OCI-LY3 (cell line): ENCODE data around the gene OAT.

ENCODE experiments used
- H2AFZ ChIP-seq: fragments of 200-600, 300-600 bp; shearing (Covaris generic); 2 replicates; pipeline ENCODE4 v1.6.0; 2014; ENCODE audit warnings: antibody characterized with exemption, low read depth, low read length
- H3K27ac ChIP-seq: fragments of 200-600, 300-600 bp; sonication (generic); 2 replicates; pipeline ENCODE4 v1.5.1; 2014; ENCODE audit warnings: mild to moderate bottlenecking, low read length, moderate library complexity, mixed read lengths
- H3K27me3 ChIP-seq: fragments of 200-600, 300-600 bp; sonication (generic); 2 replicates; pipeline ENCODE4 v1.6.1; 2014; ENCODE audit warnings: low read depth, low read length, mixed read lengths
- H3K36me3 ChIP-seq: fragments of 200-600, 300-600 bp; sonication (generic); replicated peaks from 2 replicates; pipeline ENCODE3; 2014; ENCODE audit warnings: low read depth, low read length, mixed read lengths
- H3K4me1 ChIP-seq: fragments of 300-600, 200-600 bp; sonication (generic); 2 replicates; pipeline ENCODE4 v1.6.1; 2014; ENCODE audit warnings: low read length, mixed read lengths
- H3K4me2 ChIP-seq: fragments of 200-600, 300-600 bp; sonication (generic); 2 replicates; pipeline ENCODE4 v1.6.1; 2014; ENCODE audit warnings: low read length, mixed read lengths
- H3K4me3 ChIP-seq: fragments of 300-600, 200-600 bp; sonication (generic); 2 replicates; pipeline ENCODE4 v1.5.1; 2014; ENCODE audit warnings: antibody characterized with exemption, mild to moderate bottlenecking, low read length, moderate library complexity
- H3K79me2 ChIP-seq: fragments of 300-600, 200-600 bp; shearing (Covaris generic); 2 replicates; pipeline ENCODE4 v1.6.1; 2014; ENCODE audit warnings: mild to moderate bottlenecking, low read length, mixed read lengths
- H3K9ac ChIP-seq: fragments of 300-600, 200-600 bp; shearing (Covaris generic); 2 replicates; pipeline ENCODE4 v1.6.0; 2014; ENCODE audit warnings: mild to moderate bottlenecking, low read length, moderate library complexity
- H3K9me3 ChIP-seq: fragments of 200-600, 300-600 bp; shearing (Covaris generic); 2 replicates; pipeline ENCODE4 v1.6.1; 2014; ENCODE audit warnings: low read length, mixed read lengths; ENCODE audit not compliant: insufficient read depth
- H4K20me1 ChIP-seq: fragments of 200-600, 300-600 bp; sonication (generic); 2 replicates; pipeline ENCODE4 v1.6.1; 2016; ENCODE audit warnings: low read length, mixed read lengths; ENCODE audit not compliant: insufficient read depth
- EZH2phosphoT487 ChIP-seq: fragments of 200-600 bp; shearing (Covaris generic); IDR thresholded peaks from 2 replicates; pipeline ENCODE4 v1.6.1; 2018; ENCODE audit warnings: antibody characterized with exemption, mixed run types, low read depth
- TF ChIP-seq, protein P1 (sequence below): fragments of 200-600, 300-600 bp; sonication (generic); IDR thresholded peaks from 2 replicates; pipeline ENCODE4 v1.5.1; 2014; ENCODE audit warnings: antibody characterized with exemption, low read length, low read depth

The OAT gene

DNA sequence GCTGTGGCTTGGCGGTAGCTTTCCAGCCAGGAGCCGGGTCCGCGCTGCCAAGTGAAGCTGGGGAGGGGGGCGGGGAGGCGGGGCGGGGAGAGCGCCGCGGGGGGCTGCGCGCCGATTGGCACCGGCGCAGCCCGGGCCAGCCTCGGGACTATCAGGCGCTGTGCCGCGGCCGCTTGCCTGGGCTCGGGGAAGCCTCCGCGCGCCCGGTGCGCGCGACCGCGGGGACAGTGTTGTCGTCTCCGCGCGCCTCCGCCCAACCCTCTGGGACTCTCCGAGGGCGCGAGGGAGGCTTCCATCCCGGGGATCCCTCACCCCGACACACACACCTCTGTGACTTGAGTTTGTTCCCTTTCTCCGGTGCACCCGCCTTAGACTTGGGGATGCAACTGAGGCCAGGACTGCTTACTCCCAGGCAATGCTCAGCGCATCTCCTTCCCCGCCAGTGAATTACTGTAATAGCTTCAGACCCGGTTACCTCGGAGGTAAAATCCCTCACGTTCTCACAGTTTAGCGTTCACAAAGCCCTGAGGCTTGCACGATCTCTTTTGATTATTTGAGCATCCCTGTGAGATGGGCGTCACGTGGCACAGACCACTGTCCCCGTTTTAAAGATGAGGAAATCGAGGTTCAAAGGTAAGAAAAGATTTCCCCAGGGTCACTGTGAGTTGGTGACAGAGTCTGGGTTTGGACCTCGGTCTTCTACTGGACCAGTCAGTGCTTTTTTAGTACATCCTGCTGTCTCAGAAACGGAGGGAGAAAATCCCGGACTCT, 31.5 kb upstream of the OAT start, which contains the start of gene NKX1-2:
TSS of gene NKX1-2 (minus strand) at position 24 of the 771 bp plus-strand sequence. CDS start 92 bp downstream, outside the sequence.
- Histone ChIP-seq H4K20me1 (no peaks in the 10 kb centered on the region), H3K4me2 (no peak within 1 kb of the TSS), H3K4me1 (no peaks in the 10 kb centered on the region), H3K36me3 (no peaks in the 10 kb centered on the region), H3K9ac (no peak within 1 kb of the TSS), H3K27me3 (peaks cover 18% of the 10 kb centered on the region), H3K9me3 (no peaks in the 10 kb centered on the region), H3K4me3 (no peak within 1 kb of the TSS), H3K27ac (no peak within 1 kb of the TSS), H2AFZ (no peak within 1 kb of the TSS), H3K79me2 (no peaks in the 10 kb centered on the region)
- no peak for TF ChIP-seq EZH2phosphoT487
- TF ChIP-seq, protein P1, sequence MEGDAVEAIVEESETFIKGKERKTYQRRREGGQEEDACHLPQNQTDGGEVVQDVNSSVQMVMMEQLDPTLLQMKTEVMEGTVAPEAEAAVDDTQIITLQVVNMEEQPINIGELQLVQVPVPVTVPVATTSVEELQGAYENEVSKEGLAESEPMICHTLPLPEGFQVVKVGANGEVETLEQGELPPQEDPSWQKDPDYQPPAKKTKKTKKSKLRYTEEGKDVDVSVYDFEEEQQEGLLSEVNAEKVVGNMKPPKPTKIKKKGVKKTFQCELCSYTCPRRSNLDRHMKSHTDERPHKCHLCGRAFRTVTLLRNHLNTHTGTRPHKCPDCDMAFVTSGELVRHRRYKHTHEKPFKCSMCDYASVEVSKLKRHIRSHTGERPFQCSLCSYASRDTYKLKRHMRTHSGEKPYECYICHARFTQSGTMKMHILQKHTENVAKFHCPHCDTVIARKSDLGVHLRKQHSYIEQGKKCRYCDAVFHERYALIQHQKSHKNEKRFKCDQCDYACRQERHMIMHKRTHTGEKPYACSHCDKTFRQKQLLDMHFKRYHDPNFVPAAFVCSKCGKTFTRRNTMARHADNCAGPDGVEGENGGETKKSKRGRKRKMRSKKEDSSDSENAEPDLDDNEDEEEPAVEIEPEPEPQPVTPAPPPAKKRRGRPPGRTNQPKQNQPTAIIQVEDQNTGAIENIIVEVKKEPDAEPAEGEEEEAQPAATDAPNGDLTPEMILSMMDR, result no peak

DNA sequence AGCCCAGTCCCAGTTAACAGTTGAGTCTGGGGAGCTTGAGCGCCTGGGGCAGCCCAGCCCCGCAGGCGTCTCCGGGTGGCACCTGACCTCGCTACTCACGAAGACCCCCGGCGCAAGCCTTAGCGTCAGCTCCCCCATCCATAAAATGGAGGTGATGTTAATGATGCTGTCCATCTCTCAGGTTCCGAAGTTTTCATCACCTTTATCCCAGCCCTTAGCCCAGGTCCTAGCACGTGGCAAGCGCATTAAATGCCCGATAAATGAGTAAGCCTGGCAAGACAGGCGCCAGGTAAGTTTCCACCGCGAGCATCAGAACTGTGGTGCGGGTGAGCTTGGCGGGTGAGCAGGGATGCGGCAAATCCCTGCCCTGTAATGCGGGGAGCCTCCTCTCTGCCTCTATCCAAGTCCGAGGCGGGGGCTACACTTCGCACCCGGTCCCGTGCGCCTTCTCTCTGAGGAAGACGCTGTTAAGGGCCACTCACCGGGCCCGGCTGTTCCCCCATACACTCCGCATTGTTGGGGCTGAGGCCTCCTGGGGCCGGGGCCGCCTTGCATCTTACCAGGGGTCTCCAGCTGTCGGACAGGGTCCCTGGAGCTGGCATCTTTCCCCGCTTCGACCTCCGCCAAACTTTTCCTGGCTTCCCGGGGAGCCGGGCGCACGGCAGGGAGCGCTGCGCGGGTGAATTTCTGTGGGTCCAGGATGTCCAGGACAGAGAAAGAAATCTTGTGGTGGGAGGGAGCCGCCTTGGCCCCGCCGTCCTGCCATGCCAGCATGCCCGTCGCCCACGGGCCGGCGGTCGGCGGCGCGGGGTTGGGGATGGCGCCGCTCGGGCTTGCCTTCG, 30.7 kb upstream of the OAT start:
- Histone ChIP-seq H3K27ac (no peak overlapping the region), H2AFZ (no peak overlapping the region), H3K4me3 (no peak overlapping the region), H4K20me1 (no peaks in the 10 kb centered on the region), H3K9me3 (no peaks in the 10 kb centered on the region), H3K79me2 (no peaks in the 10 kb centered on the region), H3K9ac (no peak overlapping the region), H3K4me1 (no peaks in the 10 kb centered on the region), H3K27me3 (peaks cover 20% of the 10 kb centered on the region), H3K36me3 (no peaks in the 10 kb centered on the region), H3K4me2 (no peak overlapping the region)
- TF ChIP-seq EZH2phosphoT487, result no peak
- TF ChIP-seq, protein P1, result no peak

DNA sequence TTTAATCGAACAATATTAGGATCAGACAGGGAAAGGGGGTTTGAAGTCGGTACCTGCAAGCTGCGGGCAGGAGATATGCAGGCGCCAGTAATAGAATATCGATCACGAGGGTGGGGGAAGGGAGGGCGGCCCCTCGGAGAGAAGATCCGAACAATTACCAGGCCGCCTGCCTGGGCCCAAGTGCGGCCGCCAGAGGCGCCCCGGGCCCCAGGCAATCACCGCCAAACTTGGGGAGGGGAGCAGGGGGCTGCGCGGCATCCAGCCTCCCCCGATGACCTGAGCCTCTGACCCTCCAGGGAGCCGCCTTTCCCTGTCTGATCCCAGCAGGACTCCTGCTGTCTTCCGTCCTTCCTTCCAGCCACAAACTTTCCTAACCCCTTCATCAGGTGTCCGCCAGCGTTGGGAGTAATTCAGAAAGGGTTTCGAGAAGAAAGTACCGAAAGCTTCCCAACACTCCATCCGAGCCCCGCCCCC, 30.0 kb upstream of the OAT start:
- Histone ChIP-seq H3K9me3 (no peaks in the 10 kb centered on the region), H3K4me3 (no peak overlapping the region), H3K4me2 (no peak overlapping the region), H3K27me3 (peaks cover 14% of the 10 kb centered on the region), H2AFZ (no peak overlapping the region), H3K36me3 (no peaks in the 10 kb centered on the region), H3K79me2 (no peaks in the 10 kb centered on the region), H4K20me1 (no peaks in the 10 kb centered on the region), H3K27ac (no peak overlapping the region), H3K4me1 (no peaks in the 10 kb centered on the region), H3K9ac (no peak overlapping the region)
- TF ChIP-seq EZH2phosphoT487, result no peak

DNA sequence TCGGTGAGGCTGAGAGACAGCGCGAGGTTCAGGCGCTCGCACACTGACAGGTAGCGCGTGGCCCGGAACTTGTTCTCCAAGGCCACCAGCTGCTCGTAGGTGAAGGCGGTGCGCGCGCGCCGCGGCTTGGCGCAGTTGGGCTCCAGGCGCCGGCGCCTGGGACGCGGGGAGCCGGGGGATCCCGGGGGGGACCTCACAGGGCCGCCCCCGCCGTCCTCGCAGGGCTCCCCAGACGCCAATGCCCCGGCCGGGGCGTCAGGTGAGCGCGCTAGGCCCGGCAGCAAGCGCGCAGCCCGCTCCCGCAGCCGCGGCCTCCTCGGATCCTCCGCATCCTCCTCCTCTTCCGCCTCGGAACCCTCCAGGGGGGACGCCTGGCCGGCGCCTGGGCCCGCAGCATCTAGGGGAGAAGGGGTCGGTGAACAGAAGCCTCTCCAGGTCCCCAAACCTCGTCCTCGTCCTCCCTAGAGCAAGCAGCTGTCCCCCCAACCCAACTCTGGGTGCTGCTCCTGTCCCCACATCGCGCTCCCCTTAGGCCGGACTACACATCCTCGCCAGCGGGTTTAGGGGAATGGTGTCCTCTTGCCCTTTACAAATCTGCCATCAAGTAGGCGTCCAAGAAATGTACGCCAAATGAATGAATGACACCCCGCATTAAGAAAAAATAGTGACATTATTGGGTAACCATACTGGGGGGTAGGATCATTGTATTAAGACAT, 29.2 kb upstream of the OAT start:
- Histone ChIP-seq H3K36me3 (no peaks in the 10 kb centered on the region), H3K27ac (no peak overlapping the region), H3K27me3 (peaks cover 14% of the 10 kb centered on the region; the same call in 1 of the 2 replicates), H3K79me2 (no peaks in the 10 kb centered on the region), H2AFZ (no peak overlapping the region), H3K4me2 (no peak overlapping the region), H3K4me3 (no peak overlapping the region), H3K4me1 (no peaks in the 10 kb centered on the region), H3K9ac (no peak overlapping the region), H3K9me3 (no peaks in the 10 kb centered on the region), H4K20me1 (no peaks in the 10 kb centered on the region)
- no peak for TF ChIP-seq EZH2phosphoT487
- TF ChIP-seq, protein P1, result no peak
